Suprapubic skin (tissue), 4 donors: ENCODE data around the gene ATPAF2.

Experiments
- POLR2A ChIP-seq, 2 donors: fragments of 450-650 bp; IDR thresholded peaks; one replicate each; pipeline ENCODE4 v1.6.1; 2017; ENCODE audit warnings: antibody characterized with exemption in 2 of 2, mild to moderate bottlenecking in 2 of 2, moderate library complexity in 2 of 2
- POLR2AphosphoS5 ChIP-seq, 3 donors: sonication (generic); formaldehyde crosslinking; IDR thresholded peaks; one replicate each; pipeline ENCODE4 v1.6.1; 2017; ENCODE audit warnings: antibody characterized with exemption in 3 of 3
- TF ChIP-seq, protein P1 (sequence below), 2 donors: fragments of 200-600 bp in 1 of 2; fragments of 450-650 bp in 1 of 2; sonication (generic) in 1 of 2; IDR thresholded peaks; one replicate each; pipeline ENCODE4 v1.5.1; 2016 to 2019; ENCODE audit warnings: antibody characterized with exemption in 2 of 2, mild to moderate bottlenecking in 1 of 2, moderate library complexity in 1 of 2

DNA sequence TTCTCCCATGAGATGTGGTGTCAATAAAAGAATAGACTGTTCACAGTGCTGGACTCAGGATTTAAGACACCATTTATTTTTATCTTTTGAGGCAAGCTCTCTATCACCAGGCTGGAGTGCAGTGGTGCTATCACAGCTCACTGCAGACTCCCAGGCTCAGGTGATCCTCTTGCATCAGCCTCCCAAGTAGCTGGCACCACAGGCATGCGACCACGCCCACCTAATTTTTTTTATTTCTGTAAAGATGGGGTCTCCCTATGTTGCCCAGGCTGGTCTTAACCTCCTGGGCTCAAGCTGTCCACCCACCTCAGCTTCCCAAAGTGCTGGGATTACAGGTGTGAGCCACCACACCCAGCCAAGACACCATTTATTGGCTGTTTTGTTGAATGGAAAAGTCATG is 30.1 kb upstream of the ATPAF2 start:
- TF ChIP-seq, protein P1, sequence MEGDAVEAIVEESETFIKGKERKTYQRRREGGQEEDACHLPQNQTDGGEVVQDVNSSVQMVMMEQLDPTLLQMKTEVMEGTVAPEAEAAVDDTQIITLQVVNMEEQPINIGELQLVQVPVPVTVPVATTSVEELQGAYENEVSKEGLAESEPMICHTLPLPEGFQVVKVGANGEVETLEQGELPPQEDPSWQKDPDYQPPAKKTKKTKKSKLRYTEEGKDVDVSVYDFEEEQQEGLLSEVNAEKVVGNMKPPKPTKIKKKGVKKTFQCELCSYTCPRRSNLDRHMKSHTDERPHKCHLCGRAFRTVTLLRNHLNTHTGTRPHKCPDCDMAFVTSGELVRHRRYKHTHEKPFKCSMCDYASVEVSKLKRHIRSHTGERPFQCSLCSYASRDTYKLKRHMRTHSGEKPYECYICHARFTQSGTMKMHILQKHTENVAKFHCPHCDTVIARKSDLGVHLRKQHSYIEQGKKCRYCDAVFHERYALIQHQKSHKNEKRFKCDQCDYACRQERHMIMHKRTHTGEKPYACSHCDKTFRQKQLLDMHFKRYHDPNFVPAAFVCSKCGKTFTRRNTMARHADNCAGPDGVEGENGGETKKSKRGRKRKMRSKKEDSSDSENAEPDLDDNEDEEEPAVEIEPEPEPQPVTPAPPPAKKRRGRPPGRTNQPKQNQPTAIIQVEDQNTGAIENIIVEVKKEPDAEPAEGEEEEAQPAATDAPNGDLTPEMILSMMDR (IDR thresholded peaks at IDR 0.05): no peak
- TF ChIP-seq POLR2A (IDR thresholded peaks at IDR 0.05) (no peak), POLR2AphosphoS5 (IDR thresholded peaks at IDR 0.05) (no peak)
